Measurements from ENCODE around the gene MKNK2. TPM values are rescaled to one million over a fixed set of nuclear protein-coding genes. Genes with fewer than 3 reads are reported as not detected.

The MKNK2 gene
- polyA plus RNA-seq, 1 of the 3 experiments (the other 2 are of a cell fraction) = 65.4 TPM

DNA sequence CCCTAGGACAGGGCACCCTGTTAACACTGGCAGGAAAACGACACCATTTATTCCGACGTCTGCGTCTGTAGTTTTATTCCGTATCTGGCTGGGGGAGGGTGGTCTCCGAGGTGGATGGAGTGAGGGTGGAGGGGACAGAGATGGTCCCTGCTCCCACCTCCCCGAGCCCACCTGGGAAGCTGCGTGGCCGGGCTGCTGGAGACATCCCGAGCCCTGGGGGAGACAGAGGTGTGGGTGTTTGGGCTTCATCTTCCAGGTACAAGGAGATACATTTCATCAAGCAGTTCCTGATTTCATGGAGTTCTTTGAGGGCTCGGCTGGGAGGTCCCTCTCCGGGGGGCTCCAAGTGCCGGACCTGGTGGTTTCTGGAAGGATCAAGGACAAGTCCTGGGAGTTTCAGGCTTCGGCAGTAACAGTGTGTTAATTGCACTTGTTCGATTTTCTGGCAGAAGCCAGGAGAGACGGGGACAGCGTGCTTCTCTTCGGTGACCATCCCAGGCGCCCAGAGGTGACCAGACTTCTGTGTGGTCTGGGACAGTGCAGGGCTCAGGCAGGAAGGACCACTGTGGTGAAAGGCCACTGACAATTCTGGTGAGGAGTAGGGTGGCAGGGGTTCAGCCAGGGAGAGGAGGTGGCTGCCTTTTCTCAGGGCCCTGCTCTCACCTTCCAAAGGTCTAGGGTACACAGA is 20.1 kb upstream of the MKNK2 start:
- ChIA-PET POLR2A (no interaction called here), CTCF (interaction anchor here (3.0 to 4.4 kb wide), 2 partner anchors 51 to 52 kb away, joined by 12 to 43 read pairs; no protein-coding TSS in a partner anchor)
- 86% methylated on average over 19 of the region's 19 CpGs for WGBS (ENCODE audit: low lambda C conversion rate)
- H3K4me3 ChIP-seq (ENCODE audit: low read depth in 2 of 2, low read length in 1 of 2) = no peak overlapping the region
- H3K9ac ChIP-seq = no peak overlapping the region
- no peaks in the 10 kb centered on the region for H3K79me2 ChIP-seq (ENCODE audit: insufficient read depth)
- TF ChIP-seq NRF1 (IDR thresholded peaks at IDR 0.05; ENCODE audit: low read depth, low read length) (no peak), ELF1 (IDR thresholded peaks at IDR 0.05) (no peak), EZH2phosphoT487 (IDR thresholded peaks at IDR 0.05; ENCODE audit: borderline replicate concordance, low read depth) (no peak), FOXJ3 (CRISPR knock-in tag; IDR thresholded peaks at IDR 0.05) (no peak)
- no peak for DNase-seq
- H3K4me2 ChIP-seq = no peak overlapping the region
- no peak overlapping the region for H2AFZ ChIP-seq (ENCODE audit: low read depth)
- peaks cover 8% of the 10 kb centered on the region for H3F3A ChIP-seq (replicated peaks; ENCODE audit: insufficient read depth)
- no peak overlapping the region for H3K27ac ChIP-seq (ENCODE audit: low read depth in 2 of 2, low read length in 1 of 2)
- H3K4me1 ChIP-seq (ENCODE audit: control insufficient read depth in 1 of 2, insufficient read depth in 2 of 2, low read depth in 1 of 2, low read length in 1 of 2) = no peaks in the 10 kb centered on the region
- H3K27me3 ChIP-seq (ENCODE audit: insufficient read depth) = no peaks in the 10 kb centered on the region
- H3K9me3 ChIP-seq = no peaks in the 10 kb centered on the region
- peaks cover 11 to 12% of the 10 kb centered on the region in 2 experiments for H3K36me3 ChIP-seq (replicated peaks in 1 of 2; ENCODE audit: control insufficient read depth in 1 of 2, insufficient read depth in 2 of 2, low read length in 1 of 2)
- H4K20me1 ChIP-seq (ENCODE audit: insufficient read depth) = no peaks in the 10 kb centered on the region
- H3K9me2 ChIP-seq = no peaks in the 10 kb centered on the region

DNA sequence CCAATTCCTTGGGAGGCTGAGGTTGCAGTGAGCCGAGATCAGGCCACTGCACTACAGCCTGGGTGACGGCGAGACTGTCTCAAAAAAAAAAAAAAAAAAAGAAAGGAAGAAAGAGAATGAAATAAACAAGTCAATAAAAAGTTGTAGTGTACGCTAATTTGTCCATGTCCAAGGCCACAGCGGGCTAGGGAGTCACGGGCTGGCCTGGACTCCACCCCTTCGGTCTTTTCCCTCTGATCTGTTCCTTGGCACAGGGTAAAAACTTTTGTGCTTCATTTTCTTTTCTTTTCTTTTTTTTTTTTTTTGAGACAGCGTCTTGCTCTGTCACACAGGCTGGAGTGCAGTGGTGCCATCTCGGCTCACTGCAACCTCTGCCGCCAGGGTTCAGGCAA is 19.4 kb upstream of the MKNK2 start:
- POLR2A ChIA-PET = interaction anchor here (0.7 to 1.0 kb wide), 2 partner anchors 19 to 125 kb away, joined by 3 to 4 read pairs; no protein-coding TSS in a partner anchor
- H3K9ac ChIP-seq = no peak overlapping the region
- WGBS (ENCODE audit: low lambda C conversion rate) = 95% methylated on average over 10 of the region's 10 CpGs
- H3K9me2 ChIP-seq = no peaks in the 10 kb centered on the region
- DNase-seq = no peak
- CTCF ChIA-PET = interaction anchor here (0.5 to 4.4 kb wide), 37 partner anchors 8 to 528 kb away, joined by 3 to 43 read pairs (median 5); no protein-coding TSS in a partner anchor
- no peak overlapping the region for H2AFZ ChIP-seq (ENCODE audit: low read depth)
- no peaks in the 10 kb centered on the region for H3K9me3 ChIP-seq
- H3K4me3 ChIP-seq (ENCODE audit: low read depth in 2 of 2, low read length in 1 of 2) = no peak overlapping the region
- TF ChIP-seq POLR2AphosphoS5 (IDR thresholded peaks at IDR 0.05; ENCODE audit: low read depth, low read length) (no peak), JUND (IDR thresholded peaks at IDR 0.05) (no peak), RCOR1 (IDR thresholded peaks at IDR 0.05; ENCODE audit: low read length) (no peak), SIN3A (IDR thresholded peaks at IDR 0.05; ENCODE audit: borderline replicate concordance, low read depth, low read length) (no peak), EP300 (IDR thresholded peaks at IDR 0.05; ENCODE audit: borderline replicate concordance in 1 of 2, low read depth in 1 of 2, low read length in 1 of 2) (no peak), SMC3 (IDR thresholded peaks at IDR 0.05; ENCODE audit: low read depth, low read length) (no peak), FOSL2 (IDR thresholded peaks at IDR 0.05; ENCODE audit: borderline replicate concordance, low read depth) (no peak), TEAD4 (IDR thresholded peaks at IDR 0.05; ENCODE audit: borderline replicate concordance, insufficient read depth) (no peak), EZH2phosphoT487 (IDR thresholded peaks at IDR 0.05; ENCODE audit: borderline replicate concordance, low read depth) (no peak), TCF12 (IDR thresholded peaks at IDR 0.05) (no peak), TAF1 (IDR thresholded peaks at IDR 0.05; ENCODE audit: borderline replicate concordance, low read depth, low read length) (no peak), MXI1 (IDR thresholded peaks at IDR 0.05; ENCODE audit: low read depth, low read length) (no peak), RXRA (IDR thresholded peaks at IDR 0.05; ENCODE audit: borderline replicate concordance, low read depth) (no peak), MEF2A (IDR thresholded peaks at IDR 0.05; ENCODE audit: borderline replicate concordance, low read depth) (no peak)
- TF ChIP-seq, protein P1, sequence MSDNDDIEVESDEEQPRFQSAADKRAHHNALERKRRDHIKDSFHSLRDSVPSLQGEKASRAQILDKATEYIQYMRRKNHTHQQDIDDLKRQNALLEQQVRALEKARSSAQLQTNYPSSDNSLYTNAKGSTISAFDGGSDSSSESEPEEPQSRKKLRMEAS (IDR thresholded peaks at IDR 0.05; ENCODE audit: low read depth) = no peak
- TF ChIP-seq, protein P2, sequence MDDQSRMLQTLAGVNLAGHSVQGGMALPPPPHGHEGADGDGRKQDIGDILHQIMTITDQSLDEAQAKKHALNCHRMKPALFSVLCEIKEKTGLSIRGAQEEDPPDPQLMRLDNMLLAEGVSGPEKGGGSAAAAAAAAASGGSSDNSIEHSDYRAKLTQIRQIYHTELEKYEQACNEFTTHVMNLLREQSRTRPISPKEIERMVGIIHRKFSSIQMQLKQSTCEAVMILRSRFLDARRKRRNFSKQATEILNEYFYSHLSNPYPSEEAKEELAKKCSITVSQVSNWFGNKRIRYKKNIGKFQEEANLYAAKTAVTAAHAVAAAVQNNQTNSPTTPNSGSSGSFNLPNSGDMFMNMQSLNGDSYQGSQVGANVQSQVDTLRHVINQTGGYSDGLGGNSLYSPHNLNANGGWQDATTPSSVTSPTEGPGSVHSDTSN (IDR thresholded peaks at IDR 0.05) = no peak
- TF ChIP-seq, protein P3, sequence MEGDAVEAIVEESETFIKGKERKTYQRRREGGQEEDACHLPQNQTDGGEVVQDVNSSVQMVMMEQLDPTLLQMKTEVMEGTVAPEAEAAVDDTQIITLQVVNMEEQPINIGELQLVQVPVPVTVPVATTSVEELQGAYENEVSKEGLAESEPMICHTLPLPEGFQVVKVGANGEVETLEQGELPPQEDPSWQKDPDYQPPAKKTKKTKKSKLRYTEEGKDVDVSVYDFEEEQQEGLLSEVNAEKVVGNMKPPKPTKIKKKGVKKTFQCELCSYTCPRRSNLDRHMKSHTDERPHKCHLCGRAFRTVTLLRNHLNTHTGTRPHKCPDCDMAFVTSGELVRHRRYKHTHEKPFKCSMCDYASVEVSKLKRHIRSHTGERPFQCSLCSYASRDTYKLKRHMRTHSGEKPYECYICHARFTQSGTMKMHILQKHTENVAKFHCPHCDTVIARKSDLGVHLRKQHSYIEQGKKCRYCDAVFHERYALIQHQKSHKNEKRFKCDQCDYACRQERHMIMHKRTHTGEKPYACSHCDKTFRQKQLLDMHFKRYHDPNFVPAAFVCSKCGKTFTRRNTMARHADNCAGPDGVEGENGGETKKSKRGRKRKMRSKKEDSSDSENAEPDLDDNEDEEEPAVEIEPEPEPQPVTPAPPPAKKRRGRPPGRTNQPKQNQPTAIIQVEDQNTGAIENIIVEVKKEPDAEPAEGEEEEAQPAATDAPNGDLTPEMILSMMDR (IDR thresholded peaks at IDR 0.05) = no peak
- TF ChIP-seq, protein P4, sequence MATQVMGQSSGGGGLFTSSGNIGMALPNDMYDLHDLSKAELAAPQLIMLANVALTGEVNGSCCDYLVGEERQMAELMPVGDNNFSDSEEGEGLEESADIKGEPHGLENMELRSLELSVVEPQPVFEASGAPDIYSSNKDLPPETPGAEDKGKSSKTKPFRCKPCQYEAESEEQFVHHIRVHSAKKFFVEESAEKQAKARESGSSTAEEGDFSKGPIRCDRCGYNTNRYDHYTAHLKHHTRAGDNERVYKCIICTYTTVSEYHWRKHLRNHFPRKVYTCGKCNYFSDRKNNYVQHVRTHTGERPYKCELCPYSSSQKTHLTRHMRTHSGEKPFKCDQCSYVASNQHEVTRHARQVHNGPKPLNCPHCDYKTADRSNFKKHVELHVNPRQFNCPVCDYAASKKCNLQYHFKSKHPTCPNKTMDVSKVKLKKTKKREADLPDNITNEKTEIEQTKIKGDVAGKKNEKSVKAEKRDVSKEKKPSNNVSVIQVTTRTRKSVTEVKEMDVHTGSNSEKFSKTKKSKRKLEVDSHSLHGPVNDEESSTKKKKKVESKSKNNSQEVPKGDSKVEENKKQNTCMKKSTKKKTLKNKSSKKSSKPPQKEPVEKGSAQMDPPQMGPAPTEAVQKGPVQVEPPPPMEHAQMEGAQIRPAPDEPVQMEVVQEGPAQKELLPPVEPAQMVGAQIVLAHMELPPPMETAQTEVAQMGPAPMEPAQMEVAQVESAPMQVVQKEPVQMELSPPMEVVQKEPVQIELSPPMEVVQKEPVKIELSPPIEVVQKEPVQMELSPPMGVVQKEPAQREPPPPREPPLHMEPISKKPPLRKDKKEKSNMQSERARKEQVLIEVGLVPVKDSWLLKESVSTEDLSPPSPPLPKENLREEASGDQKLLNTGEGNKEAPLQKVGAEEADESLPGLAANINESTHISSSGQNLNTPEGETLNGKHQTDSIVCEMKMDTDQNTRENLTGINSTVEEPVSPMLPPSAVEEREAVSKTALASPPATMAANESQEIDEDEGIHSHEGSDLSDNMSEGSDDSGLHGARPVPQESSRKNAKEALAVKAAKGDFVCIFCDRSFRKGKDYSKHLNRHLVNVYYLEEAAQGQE (IDR thresholded peaks at IDR 0.05; ENCODE audit: low read depth, low read length) = no peak
- H3K27ac ChIP-seq (ENCODE audit: low read depth in 2 of 2, low read length in 1 of 2) = no peak overlapping the region
- peaks cover 8% of the 10 kb centered on the region for H3F3A ChIP-seq (replicated peaks; ENCODE audit: insufficient read depth)
- no peak overlapping the region for H3K4me2 ChIP-seq
- no peaks in the 10 kb centered on the region for H3K4me1 ChIP-seq (ENCODE audit: control insufficient read depth in 1 of 2, insufficient read depth in 2 of 2, low read depth in 1 of 2, low read length in 1 of 2)
- H3K36me3 ChIP-seq (replicated peaks in 1 of 2; ENCODE audit: control insufficient read depth in 1 of 2, insufficient read depth in 2 of 2, low read length in 1 of 2) = peaks cover 8 to 12% of the 10 kb centered on the region in 2 experiments
- H3K27me3 ChIP-seq (ENCODE audit: insufficient read depth) = no peaks in the 10 kb centered on the region
- no peaks in the 10 kb centered on the region for H4K20me1 ChIP-seq (ENCODE audit: insufficient read depth)
- no peaks in the 10 kb centered on the region for H3K79me2 ChIP-seq (ENCODE audit: insufficient read depth)
